Measurements from ENCODE around the gene TCERG1L. TPM values are rescaled to one million over a fixed set of nuclear protein-coding genes. Genes with fewer than 3 reads are reported as not detected.

TCERG1L gene
- polyA plus RNA-seq, 3 donors, result not detected

GRCh38 chr10:131198843-131199242 is 112.7 kb downstream of the TCERG1L start:
- no peaks in the 10 kb centered on the region for H3K36me3 Mint-ChIP-seq
- no peak for DNase-seq

GRCh38 chr10:131198401-131198800 is 113.1 kb downstream of the TCERG1L start:
- Histone ChIP-seq H3K9ac (ENCODE audit: insufficient read depth, low read length, poor library complexity, severe bottlenecking) (no peak overlapping the region), H4K20me1 (ENCODE audit: insufficient read depth, low read length) (no peaks in the 10 kb centered on the region), H3K79me2 (ENCODE audit: insufficient read depth, low read length) (no peaks in the 10 kb centered on the region), H3K4me1 (ENCODE audit: control insufficient read depth in 1 of 2, insufficient read depth in 2 of 2, low read length in 2 of 2) (no peaks in the 10 kb centered on the region), H3K36me3 (replicated peaks in 1 of 2; ENCODE audit: control insufficient read depth in 1 of 2, insufficient read depth in 2 of 2, low read length in 2 of 2) (no peaks in the 10 kb centered on the region), H3K4me2 (replicated peaks; ENCODE audit: extremely low read depth, low read length, poor library complexity, severe bottlenecking) (no peak overlapping the region), H3K4me3 (replicated peaks in 1 of 3; ENCODE audit: low read depth in 2 of 3, low read length in 3 of 3) (no peak overlapping the region), H3K9me3 (replicated peaks in 1 of 2; ENCODE audit: control insufficient read depth in 1 of 2, insufficient read depth in 1 of 2, low read length in 2 of 2) (peaks cover 0 to 2% of the 10 kb centered on the region in 2 donors), H3K27me3 (ENCODE audit: control insufficient read depth in 2 of 2, insufficient read depth in 2 of 2, low read length in 2 of 2) (no peaks in the 10 kb centered on the region), H2AFZ (ENCODE audit: insufficient read depth, low read depth, low read length, poor library complexity, severe bottlenecking) (no peak overlapping the region), H3K27ac (ENCODE audit: low read depth in 1 of 2, low read length in 2 of 2) (no peak overlapping the region)
- Mint-ChIP-seq H3K36me3 (no peaks in the 10 kb centered on the region), H3K27ac (no peak overlapping the region), H3K27me3 (ENCODE audit: low read depth in 3 of 3) (peaks cover 3 to 8% (median 8%) of the 10 kb centered on the region in 3 donors), H3K4me3 (no peak overlapping the region), H3K4me1 (no peaks in the 10 kb centered on the region), H3K9me3 (peaks cover 0 to 7% (median 3%) of the 10 kb centered on the region in 7 donors)
- intact Hi-C loops (cut with micrococcal nuclease), result no loop called here
- no peak for TF ChIP-seq CTCF (IDR thresholded peaks at IDR 0.05)
- 85% methylated on average over 10 of the region's 10 CpGs for WGBS (ENCODE audit: insufficient coverage)
- no peak for DNase-seq

More at GRCh38 chr10:131198843-131199242, 112.7 kb downstream of the TCERG1L start:
- H3K27ac Mint-ChIP-seq, result no peak overlapping the region
- Histone ChIP-seq H3K4me2 (replicated peaks; ENCODE audit: extremely low read depth, low read length, poor library complexity, severe bottlenecking) (no peak overlapping the region), H3K27me3 (ENCODE audit: control insufficient read depth in 2 of 2, insufficient read depth in 2 of 2, low read length in 2 of 2) (no peaks in the 10 kb centered on the region), H3K36me3 (replicated peaks in 1 of 2; ENCODE audit: control insufficient read depth in 1 of 2, insufficient read depth in 2 of 2, low read length in 2 of 2) (no peaks in the 10 kb centered on the region), H3K9ac (ENCODE audit: insufficient read depth, low read length, poor library complexity, severe bottlenecking) (no peak overlapping the region), H4K20me1 (ENCODE audit: insufficient read depth, low read length) (no peaks in the 10 kb centered on the region), H3K27ac (ENCODE audit: low read depth in 1 of 2, low read length in 2 of 2) (no peak overlapping the region), H3K9me3 (replicated peaks in 1 of 2; ENCODE audit: control insufficient read depth in 1 of 2, insufficient read depth in 1 of 2, low read length in 2 of 2) (peaks cover 0 to 5% of the 10 kb centered on the region in 2 donors), H2AFZ (ENCODE audit: insufficient read depth, low read depth, low read length, poor library complexity, severe bottlenecking) (no peak overlapping the region), H3K79me2 (ENCODE audit: insufficient read depth, low read length) (no peaks in the 10 kb centered on the region), H3K4me3 (replicated peaks in 1 of 3; ENCODE audit: low read depth in 2 of 3, low read length in 3 of 3) (no peak overlapping the region), H3K4me1 (ENCODE audit: control insufficient read depth in 1 of 2, insufficient read depth in 2 of 2, low read length in 2 of 2) (no peaks in the 10 kb centered on the region)
- H3K4me3 Mint-ChIP-seq, result no peak overlapping the region
- 60% methylated on average over 5 of the region's 7 CpGs for WGBS (ENCODE audit: insufficient coverage)
- TF ChIP-seq CTCF (IDR thresholded peaks at IDR 0.05), result no peak
- no peaks in the 10 kb centered on the region for H3K4me1 Mint-ChIP-seq
- peaks cover 3 to 8% (median 8%) of the 10 kb centered on the region in 3 donors for H3K27me3 Mint-ChIP-seq (ENCODE audit: low read depth in 3 of 3)
- intact Hi-C loops (cut with micrococcal nuclease), result no loop called here
- peaks cover 0 to 8% (median 3%) of the 10 kb centered on the region in 7 donors for H3K9me3 Mint-ChIP-seq
